ENCODE measurements around the gene FNDC5. TPM values are rescaled to one million over a fixed set of nuclear protein-coding genes. Genes with fewer than 3 reads are reported as not detected.

Gene FNDC5
- total RNA-seq, 1 experiment from 2014 or later = 0.48 TPM

DNA sequence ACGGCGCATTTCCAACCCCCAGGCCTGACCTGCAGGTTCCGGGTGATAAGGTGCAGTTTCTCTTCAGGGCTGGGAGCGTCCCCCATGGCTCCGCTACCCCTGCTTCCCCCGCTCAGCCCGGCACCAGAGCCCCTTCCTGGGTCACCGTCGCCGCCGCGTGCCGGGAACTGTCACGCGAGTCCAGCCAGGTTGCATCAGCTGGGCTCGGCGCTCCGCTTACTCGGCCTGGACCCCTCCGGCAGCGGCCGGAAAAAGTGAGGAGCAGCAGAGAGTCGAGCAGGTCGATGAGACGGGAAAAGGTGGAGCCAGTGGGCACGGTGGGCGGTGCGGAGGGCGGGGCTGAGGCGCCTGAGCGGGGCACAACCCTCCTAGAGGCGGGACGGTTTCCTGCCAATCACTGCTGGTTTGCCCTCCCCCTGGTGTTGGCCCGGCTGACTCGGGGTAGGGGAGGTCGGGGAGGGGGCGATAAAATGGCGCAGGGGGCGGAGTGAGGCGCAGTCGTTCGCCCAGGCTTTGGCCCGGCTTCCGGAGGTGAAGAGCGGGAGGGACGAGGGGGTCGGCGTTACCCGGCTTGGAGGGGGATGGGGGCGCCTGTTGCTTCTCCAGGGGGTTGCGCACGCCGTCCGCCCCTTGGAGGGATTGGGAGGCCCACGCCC is 53.4 kb downstream of the FNDC5 start, which contains the start of the genes S100PBP and YARS1:
TSS of gene S100PBP (plus strand) at position 495 of the 656 bp plus-strand sequence. CDS start 8,447 bp downstream, outside the sequence.
TSS of gene YARS1 (minus strand) at position 200 of the 656 bp plus-strand sequence. CDS start at position 86, 114 bp downstream.
- peak; percentile 97 for DNase-seq (ENCODE audit: low read depth)

GRCh38 chr1:32816676-32817158 is 54.0 kb downstream of the FNDC5 start:
- DNase-seq (ENCODE audit: low read depth) = peak; percentile 37

DNA sequence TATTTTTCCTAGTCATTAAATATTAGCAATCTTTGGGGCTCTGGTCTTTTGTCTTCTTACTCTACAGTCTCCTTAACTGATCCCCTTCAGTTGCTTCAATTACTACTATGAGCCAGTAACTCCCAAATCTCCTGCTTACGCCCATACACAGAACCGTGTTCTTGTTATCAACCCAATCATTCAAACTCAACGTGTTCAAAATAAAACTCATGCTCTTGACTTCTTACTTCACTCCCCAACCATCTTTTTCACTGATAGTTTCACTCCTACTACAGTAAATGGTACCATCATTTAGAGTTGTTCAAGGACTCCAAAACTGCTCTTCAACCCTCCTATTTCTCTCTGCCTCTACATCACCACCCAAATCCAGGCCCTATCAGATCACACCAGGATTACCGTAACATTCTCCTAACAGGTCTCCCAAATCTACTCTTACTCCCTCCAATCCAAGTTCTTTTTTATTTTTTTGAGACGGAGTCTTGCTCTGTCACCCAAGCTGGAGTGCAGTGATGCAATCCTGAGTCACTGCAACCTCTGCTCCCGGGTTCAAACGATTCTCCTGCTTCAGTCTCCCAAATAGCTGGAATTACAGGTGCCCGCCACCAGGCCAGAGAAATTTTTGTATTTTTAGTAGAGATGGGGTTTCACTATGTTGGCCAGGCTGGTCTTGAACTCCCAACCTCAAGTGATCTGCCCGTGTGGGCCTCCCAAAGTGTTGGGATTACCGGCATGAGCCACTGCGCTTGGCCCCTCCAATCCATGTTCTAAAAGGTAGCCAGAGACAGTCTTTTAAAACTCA is 56.6 kb downstream of the FNDC5 start:
- DNase-seq (ENCODE audit: low read depth) = peak; percentile 59

Other genes starting within 250 kb of the FNDC5 start
- 62.4 and 83.5 TPM in 2 replicates for gene ZBTB8OS, start 220.4 kb downstream of the FNDC5 start, total RNA-seq (2014; rRNA removed; shearing (Covaris generic))
- gene RBBP4, start 219.7 kb downstream of the FNDC5 start, total RNA-seq (2014; rRNA removed; shearing (Covaris generic)) = 83.0 and 90.5 TPM in 2 replicates
- 20.5 and 21.5 TPM in 2 replicates for gene SYNC, start 168.1 kb downstream of the FNDC5 start, total RNA-seq (2014; rRNA removed; shearing (Covaris generic))
- 100 and 109 TPM in 2 replicates for gene YARS1, start 53.6 kb downstream of the FNDC5 start, total RNA-seq (2014; rRNA removed; shearing (Covaris generic))
- 24.4 and 25.0 TPM in 2 replicates for gene S100PBP, start 53.3 kb downstream of the FNDC5 start, total RNA-seq (2014; rRNA removed; shearing (Covaris generic))
- not detected in 2 replicates for gene HPCA, start 15.6 kb upstream of the FNDC5 start, total RNA-seq (2014; rRNA removed; shearing (Covaris generic))
- 110 and 148 TPM in 2 replicates for gene TMEM54, start 30.5 kb upstream of the FNDC5 start, total RNA-seq (2014; rRNA removed; shearing (Covaris generic))
- gene RNF19B, start 93.9 kb upstream of the FNDC5 start, total RNA-seq (2014; rRNA removed; shearing (Covaris generic)) = 9.8 and 10.3 TPM in 2 replicates
- gene AK2, start 166.0 kb upstream of the FNDC5 start, total RNA-seq (2014; rRNA removed; shearing (Covaris generic)) = 263 and 350 TPM in 2 replicates
- gene AZIN2, start 210.2 kb upstream of the FNDC5 start, total RNA-seq (2014; rRNA removed; shearing (Covaris generic)) = 9.4 TPM in 2 replicates

Data from RPMI7951 (cell line).